ENCODE results near the gene HEXD. TPM values are rescaled to one million over a fixed set of nuclear protein-coding genes. Genes with fewer than 3 reads are reported as not detected.

The HEXD gene
- total and polyA plus RNA-seq, 2 donors (not counting 1 experiment from before 2014, with no cell fraction given), result 6.4 to 16.7 TPM

GRCh38 chr17:82474223-82475010, 56.3 kb downstream of the HEXD start:
- TF ChIP-seq, protein P1, sequence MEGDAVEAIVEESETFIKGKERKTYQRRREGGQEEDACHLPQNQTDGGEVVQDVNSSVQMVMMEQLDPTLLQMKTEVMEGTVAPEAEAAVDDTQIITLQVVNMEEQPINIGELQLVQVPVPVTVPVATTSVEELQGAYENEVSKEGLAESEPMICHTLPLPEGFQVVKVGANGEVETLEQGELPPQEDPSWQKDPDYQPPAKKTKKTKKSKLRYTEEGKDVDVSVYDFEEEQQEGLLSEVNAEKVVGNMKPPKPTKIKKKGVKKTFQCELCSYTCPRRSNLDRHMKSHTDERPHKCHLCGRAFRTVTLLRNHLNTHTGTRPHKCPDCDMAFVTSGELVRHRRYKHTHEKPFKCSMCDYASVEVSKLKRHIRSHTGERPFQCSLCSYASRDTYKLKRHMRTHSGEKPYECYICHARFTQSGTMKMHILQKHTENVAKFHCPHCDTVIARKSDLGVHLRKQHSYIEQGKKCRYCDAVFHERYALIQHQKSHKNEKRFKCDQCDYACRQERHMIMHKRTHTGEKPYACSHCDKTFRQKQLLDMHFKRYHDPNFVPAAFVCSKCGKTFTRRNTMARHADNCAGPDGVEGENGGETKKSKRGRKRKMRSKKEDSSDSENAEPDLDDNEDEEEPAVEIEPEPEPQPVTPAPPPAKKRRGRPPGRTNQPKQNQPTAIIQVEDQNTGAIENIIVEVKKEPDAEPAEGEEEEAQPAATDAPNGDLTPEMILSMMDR (conservative IDR thresholded peaks at IDR 0.05 in 1 of 2, IDR thresholded peaks at IDR 0.05 in 1 of 2; ENCODE audit: low read depth in 1 of 2, low read length in 2 of 2), result no peak
- TF ChIP-seq EZH2 (IDR thresholded peaks at IDR 0.05; ENCODE audit: low read length, missing control alignments), result no peak
- no peak overlapping the region for H3K27ac ChIP-seq (ENCODE audit: insufficient read depth, low read length)
- H3K4me2 ChIP-seq (ENCODE audit: extremely low read depth, insufficient read depth, low read length), result no peak overlapping the region
- no peaks in the 10 kb centered on the region for H3K9me3 ChIP-seq (ENCODE audit: control insufficient read depth, insufficient read depth, low read depth, low read length)
- no peak for DNase-seq (ENCODE audit: low read depth in 2 of 2)
- peaks cover 5% of the 10 kb centered on the region for H3K36me3 ChIP-seq (ENCODE audit: control insufficient read depth, insufficient read depth, low read length)
- H3K4me1 ChIP-seq (ENCODE audit: control insufficient read depth, extremely low read depth, insufficient read depth, low read length), result no peaks in the 10 kb centered on the region
- H3K79me2 ChIP-seq (ENCODE audit: control insufficient read depth, insufficient read depth, low read length), result no peaks in the 10 kb centered on the region
- no peak overlapping the region for H3K9ac ChIP-seq (ENCODE audit: insufficient read depth, low read length)
- H3K27me3 ChIP-seq (ENCODE audit: control insufficient read depth, insufficient read depth, low read length), result no peaks in the 10 kb centered on the region
- no peak overlapping the region for H3K4me3 ChIP-seq (replicated peaks in 1 of 4; ENCODE audit: control extremely low read depth in 1 of 4, insufficient read depth in 1 of 4, low read depth in 3 of 4, low read length in 4 of 4)
- no peak overlapping the region for H2AFZ ChIP-seq (ENCODE audit: low read length)
- H4K20me1 ChIP-seq (ENCODE audit: control insufficient read depth, extremely low read depth, insufficient read depth, low read length), result no peaks in the 10 kb centered on the region

GRCh38 chr17:82475458-82475857, 57.3 kb downstream of the HEXD start:
- no peak overlapping the region for H3K4me2 ChIP-seq (ENCODE audit: extremely low read depth, insufficient read depth, low read length)
- no peaks in the 10 kb centered on the region for H3K79me2 ChIP-seq (ENCODE audit: control insufficient read depth, insufficient read depth, low read length)

DNA sequence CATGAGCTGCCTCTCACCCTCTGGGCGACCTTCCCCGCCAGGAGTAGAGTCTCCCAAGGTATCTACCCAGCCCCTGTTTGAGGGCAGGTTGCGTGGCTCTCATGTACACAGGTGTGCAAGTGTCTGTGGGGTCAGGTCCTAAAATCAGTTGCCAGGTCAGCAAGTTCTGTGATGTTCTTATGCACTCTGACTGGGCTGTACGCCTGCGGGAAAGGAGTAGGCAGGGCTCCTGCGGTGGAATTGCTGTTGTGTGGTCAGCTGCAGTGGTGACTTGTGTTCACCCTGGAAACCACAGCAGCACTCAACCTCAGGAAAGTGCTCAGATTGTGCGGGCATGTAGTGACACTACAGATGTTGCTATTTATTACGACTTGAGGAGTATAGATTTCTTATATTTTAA, 59.8 kb downstream of the HEXD start:
- Histone ChIP-seq H3K9me3 (ENCODE audit: control insufficient read depth, insufficient read depth, low read depth, low read length) (no peaks in the 10 kb centered on the region), H4K20me1 (ENCODE audit: control insufficient read depth, extremely low read depth, insufficient read depth, low read length) (no peaks in the 10 kb centered on the region), H3K27me3 (ENCODE audit: control insufficient read depth, insufficient read depth, low read length) (no peaks in the 10 kb centered on the region), H3K36me3 (ENCODE audit: control insufficient read depth, insufficient read depth, low read length) (peaks cover 8% of the 10 kb centered on the region), H3K27ac (ENCODE audit: insufficient read depth, low read length) (no peak overlapping the region), H3K9ac (ENCODE audit: insufficient read depth, low read length) (no peak overlapping the region), H3K4me1 (ENCODE audit: control insufficient read depth, extremely low read depth, insufficient read depth, low read length) (no peaks in the 10 kb centered on the region), H3K4me3 (replicated peaks in 1 of 4; ENCODE audit: control extremely low read depth in 1 of 4, insufficient read depth in 1 of 4, low read depth in 3 of 4, low read length in 4 of 4) (no peak overlapping the region), H2AFZ (ENCODE audit: low read length) (no peak overlapping the region), H3K4me2 (ENCODE audit: extremely low read depth, insufficient read depth, low read length) (no peak overlapping the region), H3K79me2 (ENCODE audit: control insufficient read depth, insufficient read depth, low read length) (no peaks in the 10 kb centered on the region)
- TF ChIP-seq, protein P1 (conservative IDR thresholded peaks at IDR 0.05 in 1 of 2, IDR thresholded peaks at IDR 0.05 in 1 of 2; ENCODE audit: low read depth in 1 of 2, low read length in 2 of 2), result no peak
- no peak for TF ChIP-seq EZH2 (IDR thresholded peaks at IDR 0.05; ENCODE audit: low read length, missing control alignments)
- DNase-seq (ENCODE audit: low read depth in 2 of 2), result peak in 1 of 2 donors; percentile 28

More at GRCh38 chr17:82475458-82475857, 57.3 kb downstream of the HEXD start:
- no peaks in the 10 kb centered on the region for H4K20me1 ChIP-seq (ENCODE audit: control insufficient read depth, extremely low read depth, insufficient read depth, low read length)
- no peaks in the 10 kb centered on the region for H3K27me3 ChIP-seq (ENCODE audit: control insufficient read depth, insufficient read depth, low read length)
- H2AFZ ChIP-seq (ENCODE audit: low read length), result no peak overlapping the region
- no peaks in the 10 kb centered on the region for H3K4me1 ChIP-seq (ENCODE audit: control insufficient read depth, extremely low read depth, insufficient read depth, low read length)
- no peak for TF ChIP-seq EZH2 (IDR thresholded peaks at IDR 0.05; ENCODE audit: low read length, missing control alignments)
- TF ChIP-seq, protein P1 (conservative IDR thresholded peaks at IDR 0.05 in 1 of 2, IDR thresholded peaks at IDR 0.05 in 1 of 2; ENCODE audit: low read depth in 1 of 2, low read length in 2 of 2), result no peak
- H3K9ac ChIP-seq (ENCODE audit: insufficient read depth, low read length), result no peak overlapping the region
- peaks cover 6% of the 10 kb centered on the region for H3K36me3 ChIP-seq (ENCODE audit: control insufficient read depth, insufficient read depth, low read length)
- no peaks in the 10 kb centered on the region for H3K9me3 ChIP-seq (ENCODE audit: control insufficient read depth, insufficient read depth, low read depth, low read length)
- no peak overlapping the region for H3K27ac ChIP-seq (ENCODE audit: insufficient read depth, low read length)
- no peak overlapping the region for H3K4me3 ChIP-seq (replicated peaks in 1 of 4; ENCODE audit: control extremely low read depth in 1 of 4, insufficient read depth in 1 of 4, low read depth in 3 of 4, low read length in 4 of 4)
- DNase-seq (ENCODE audit: low read depth in 2 of 2), result no peak

All from fibroblast of lung (primary cell).